C1 segment of cervical spinal cord (tissue), 14 donors: ENCODE measurements around the gene OBSCN.

Experiments used
- DNase-seq, 14 donors: peaks; one replicate each; lab custom pipeline; 2025; lab: John Stamatoyannopoulos, UW

The OBSCN gene

GRCh38 chr1:228366866-228367741, 159.3 kb downstream of the OBSCN start:
- no peak for DNase-seq

DNA sequence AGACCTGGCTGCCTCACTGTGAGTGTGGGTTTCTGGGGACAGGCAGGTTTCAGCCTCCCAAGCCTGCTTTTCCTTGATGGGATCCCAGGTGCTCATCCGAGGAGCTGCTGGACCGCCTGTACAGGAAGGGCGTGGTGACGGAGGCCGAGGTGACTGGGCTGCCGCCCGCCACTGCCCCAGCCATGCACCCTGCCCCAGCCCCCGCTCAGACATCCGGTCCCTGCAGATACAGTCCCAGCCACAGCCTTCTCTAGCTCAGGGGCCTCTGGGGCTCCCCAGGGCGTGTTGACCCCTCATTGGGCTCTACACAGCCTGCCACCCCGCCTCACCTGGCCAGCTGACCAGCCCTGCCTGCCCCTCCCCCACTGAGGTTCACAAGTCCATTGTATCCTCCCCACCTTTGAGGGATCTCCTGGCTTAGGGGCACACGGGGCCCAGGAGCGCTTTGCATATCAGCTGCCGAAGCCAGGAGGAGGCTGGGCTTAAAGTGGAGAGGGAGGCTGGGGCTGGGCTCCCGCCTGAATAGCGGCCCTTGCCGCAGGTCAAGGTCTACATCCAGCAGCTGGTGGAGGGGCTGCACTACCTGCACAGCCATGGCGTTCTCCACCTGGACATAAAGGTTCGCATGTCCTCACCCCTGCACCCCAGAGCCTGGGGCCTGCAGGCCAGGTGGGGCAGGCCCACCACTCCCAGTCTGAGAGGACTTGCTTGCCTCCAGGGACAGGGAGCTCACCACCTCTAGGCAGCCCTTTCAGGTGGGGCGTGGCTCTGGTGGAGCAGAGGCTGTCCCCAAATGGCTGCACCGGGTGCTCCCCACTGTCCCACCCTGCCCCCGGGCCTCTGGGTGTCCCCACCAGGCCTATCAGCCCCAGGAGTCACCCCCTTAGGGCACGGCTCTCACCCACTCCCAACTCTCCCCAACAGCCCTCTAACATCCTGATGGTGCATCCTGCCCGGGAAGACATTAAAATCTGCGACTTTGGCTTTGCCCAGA, 160.3 kb downstream of the OBSCN start:
- no peak for DNase-seq

GRCh38 chr1:228368801-228369607, 161.2 kb downstream of the OBSCN start:
- DNase-seq, result no peak

- DNase-seq, result no peak
Observed at GRCh38 chr1:228369608-228370438, 162.0 kb downstream of the OBSCN start.

DNA sequence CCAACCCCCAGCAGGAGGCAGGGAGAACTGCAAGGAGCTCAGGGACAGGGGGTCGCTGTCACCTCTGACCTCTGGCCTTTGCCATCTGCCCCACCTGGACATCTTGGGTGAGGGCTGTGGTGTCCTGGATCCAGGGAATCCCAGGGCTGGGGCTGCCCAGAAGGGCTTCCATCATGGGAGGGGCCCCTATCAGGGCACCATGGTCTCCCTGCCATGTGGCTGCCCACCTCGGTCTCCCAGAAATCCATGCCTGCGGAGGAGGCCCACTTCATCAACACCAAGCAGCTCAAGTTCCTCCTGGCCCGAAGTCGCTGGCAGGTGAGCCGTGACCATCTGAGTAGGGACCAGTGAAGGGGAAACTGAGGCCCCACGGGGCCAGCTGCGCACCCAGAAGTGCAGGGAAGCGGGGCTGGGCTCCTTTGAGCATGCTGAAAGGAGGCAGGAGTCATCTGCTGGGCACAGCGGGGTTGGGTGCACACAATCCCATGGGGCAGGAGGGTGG, 162.6 kb downstream of the OBSCN start:
- no peak for DNase-seq

DNA sequence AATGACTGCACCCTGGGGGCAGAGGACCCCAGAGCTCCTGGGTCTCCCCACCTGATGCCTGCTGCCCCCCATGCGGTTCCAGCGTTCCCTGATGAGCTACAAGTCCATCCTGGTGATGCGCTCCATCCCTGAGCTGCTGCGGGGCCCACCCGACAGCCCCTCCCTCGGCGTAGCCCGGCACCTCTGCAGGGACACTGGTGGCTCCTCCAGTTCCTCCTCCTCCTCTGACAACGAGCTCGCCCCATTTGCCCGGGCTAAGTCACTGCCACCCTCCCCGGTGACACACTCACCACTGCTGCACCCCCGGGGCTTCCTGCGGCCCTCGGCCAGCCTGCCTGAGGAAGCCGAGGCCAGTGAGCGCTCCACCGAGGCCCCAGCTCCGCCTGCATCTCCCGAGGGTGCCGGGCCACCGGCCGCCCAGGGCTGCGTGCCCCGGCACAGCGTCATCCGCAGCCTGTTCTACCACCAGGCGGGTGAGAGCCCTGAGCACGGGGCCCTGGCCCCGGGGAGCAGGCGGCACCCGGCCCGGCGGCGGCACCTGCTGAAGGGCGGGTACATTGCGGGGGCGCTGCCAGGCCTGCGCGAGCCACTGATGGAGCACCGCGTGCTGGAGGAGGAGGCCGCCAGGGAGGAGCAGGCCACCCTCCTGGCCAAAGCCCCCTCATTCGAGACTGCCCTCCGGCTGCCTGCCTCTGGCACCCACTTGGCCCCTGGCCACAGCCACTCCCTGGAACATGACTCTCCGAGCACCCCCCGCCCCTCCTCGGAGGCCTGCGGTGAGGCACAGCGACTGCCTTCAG, 163.3 kb downstream of the OBSCN start:
- DNase-seq, result no peak

DNA sequence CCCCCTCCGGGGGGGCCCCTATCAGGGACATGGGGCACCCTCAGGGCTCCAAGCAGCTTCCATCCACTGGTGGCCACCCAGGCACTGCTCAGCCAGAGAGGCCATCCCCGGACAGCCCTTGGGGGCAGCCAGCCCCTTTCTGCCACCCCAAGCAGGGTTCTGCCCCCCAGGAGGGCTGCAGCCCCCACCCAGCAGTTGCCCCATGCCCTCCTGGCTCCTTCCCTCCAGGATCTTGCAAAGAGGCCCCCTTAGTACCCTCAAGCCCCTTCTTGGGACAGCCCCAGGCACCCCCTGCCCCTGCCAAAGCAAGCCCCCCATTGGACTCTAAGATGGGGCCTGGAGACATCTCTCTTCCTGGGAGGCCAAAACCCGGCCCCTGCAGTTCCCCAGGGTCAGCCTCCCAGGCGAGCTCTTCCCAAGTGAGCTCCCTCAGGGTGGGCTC, 163.9 kb downstream of the OBSCN start:
- DNase-seq, result no peak

DNA sequence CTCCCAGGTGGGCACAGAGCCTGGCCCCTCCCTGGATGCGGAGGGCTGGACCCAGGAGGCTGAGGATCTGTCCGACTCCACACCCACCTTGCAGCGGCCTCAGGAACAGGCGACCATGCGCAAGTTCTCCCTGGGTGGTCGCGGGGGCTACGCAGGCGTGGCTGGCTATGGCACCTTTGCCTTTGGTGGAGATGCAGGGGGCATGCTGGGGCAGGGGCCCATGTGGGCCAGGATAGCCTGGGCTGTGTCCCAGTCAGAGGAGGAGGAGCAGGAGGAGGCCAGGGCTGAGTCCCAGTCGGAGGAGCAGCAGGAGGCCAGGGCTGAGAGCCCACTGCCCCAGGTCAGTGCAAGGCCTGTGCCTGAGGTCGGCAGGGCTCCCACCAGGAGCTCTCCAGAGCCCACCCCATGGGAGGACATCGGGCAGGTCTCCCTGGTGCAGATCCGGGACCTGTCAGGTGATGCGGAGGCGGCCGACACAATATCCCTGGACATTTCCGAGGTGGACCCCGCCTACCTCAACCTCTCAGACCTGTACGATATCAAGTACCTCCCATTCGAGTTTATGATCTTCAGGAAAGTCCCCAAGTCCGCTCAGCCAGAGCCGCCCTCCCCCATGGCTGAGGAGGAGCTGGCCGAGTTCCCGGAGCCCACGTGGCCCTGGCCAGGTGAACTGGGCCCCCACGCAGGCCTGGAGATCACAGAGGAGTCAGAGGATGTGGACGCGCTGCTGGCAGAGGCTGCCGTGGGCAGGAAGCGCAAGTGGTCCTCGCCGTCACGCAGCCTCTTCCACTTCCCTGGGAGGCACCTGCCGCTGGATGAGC, 164.5 kb downstream of the OBSCN start:
- no peak for DNase-seq

DNA sequence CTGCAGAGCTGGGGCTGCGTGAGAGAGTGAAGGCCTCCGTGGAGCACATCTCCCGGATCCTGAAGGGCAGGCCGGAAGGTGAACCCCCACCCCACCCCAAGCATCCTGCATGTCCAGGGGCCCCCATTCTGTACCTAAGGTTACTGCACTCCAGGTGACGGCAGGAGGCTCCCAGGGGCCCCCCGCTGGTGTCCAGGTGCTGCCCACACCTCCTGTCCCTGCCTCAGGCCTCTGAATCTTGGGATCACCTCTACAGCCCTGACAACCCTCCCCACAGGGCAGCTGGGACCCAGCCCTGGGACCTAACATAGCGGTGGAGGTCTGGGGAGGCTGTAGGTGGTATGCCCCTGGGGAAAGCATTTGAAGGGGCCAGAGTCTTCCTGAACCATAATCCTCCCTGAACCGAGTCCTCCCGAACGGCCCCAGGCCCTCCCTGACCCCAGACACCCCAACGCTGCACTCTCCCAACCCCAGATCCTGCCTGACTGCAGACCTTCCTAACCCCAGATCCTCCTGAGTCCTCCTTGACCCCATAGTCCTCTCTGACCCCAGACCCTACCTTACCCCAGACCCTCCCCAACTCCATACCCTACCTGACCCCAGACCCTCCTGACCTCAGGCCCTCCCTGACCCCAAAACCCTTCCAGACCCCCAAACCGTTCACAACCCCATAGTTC, 165.3 kb downstream of the OBSCN start:
- no peak for DNase-seq

DNA sequence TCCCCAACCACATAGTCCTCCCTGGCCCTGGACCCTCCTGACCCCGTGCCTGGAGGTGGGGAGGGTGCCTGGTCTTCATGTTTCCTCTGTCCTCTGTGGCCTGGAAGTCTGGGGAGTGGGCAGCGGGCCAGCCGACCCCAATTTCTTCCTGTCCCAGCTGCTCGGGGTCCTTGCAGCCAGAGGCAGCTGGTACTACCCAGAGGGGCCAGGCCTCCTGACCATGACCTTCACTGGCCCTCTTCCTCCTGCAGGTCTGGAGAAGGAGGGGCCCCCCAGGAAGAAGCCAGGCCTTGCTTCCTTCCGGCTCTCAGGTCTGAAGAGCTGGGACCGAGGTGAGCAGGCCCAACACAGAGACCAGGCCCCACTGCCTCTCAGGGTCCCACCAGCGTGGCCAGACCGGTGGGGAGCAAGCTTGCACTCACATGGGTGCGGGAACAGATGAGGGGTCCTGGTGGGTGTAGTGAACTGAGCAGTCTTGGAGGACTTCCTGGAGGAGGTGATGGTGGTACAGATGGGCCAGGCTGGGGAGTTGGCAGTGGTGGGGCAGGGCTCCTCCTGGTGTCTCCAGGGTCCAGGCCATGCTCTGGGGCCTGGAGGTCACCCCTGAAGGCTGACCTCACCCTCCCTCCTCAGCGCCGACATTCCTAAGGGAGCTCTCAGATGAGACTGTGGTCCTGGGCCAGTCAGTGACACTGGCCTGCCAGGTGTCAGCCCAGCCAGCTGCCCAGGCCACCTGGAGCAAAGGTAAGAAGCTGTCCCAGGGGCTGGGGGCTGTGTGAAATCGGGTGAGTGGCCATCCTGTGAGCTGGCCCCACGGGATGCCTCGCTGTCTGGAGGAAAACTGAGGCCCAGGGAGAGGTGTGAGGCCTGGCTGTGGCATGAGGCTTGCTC, 166.1 kb downstream of the OBSCN start:
- no peak for DNase-seq

- peak in 10 of 14 donors; percentile 11 to 77 (median 55) for DNase-seq
Observed at GRCh38 chr1:228374711-228375577, 167.1 kb downstream of the OBSCN start.

- DNase-seq, result no peak
Observed at GRCh38 chr1:228375578-228376261, 167.9 kb downstream of the OBSCN start.

- DNase-seq, result no peak
Observed at GRCh38 chr1:228376262-228376628, 168.4 kb downstream of the OBSCN start.

DNA sequence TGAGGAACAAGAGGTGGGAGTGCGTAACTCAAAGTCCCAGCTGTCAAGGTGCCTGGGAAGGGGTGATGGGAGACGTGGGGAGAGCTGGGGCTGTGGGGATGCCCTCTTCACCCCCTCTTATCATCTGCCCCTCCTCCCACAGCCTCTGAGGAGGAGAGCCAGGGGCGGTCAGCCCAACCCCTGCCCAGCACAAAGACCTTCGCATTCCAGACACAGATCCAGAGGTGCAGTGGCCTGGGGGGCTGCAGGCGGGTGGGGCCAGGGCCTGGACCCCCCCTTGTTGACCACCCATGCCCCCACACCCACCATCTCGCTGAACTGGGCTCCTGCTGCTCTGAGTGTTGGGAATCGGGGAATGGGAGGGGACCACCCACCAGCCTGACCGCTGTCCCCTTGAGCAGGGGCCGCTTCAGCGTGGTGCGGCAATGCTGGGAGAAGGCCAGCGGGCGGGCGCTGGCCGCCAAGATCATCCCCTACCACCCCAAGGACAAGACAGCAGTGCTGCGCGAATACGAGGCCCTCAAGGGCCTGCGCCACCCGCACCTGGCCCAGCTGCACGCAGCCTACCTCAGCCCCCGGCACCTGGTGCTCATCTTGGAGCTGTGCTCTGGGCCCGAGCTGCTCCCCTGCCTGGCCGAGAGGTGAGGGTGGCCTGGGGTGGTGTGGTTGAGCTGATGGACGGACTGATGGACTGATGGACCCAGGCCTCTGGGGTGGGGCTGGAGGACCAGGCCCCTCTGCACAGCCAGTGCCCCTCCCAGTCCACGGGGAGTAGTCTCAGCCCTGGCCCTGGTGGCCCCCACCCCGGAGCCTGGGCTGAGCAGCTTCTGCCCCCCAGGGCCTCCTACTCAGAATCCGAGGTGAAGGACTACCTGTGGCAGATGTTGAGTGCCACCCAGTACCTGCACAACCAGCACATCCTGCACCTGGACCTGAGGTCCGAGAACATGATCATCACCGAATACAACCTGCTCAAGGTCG, 169.1 kb downstream of the OBSCN start:
- no peak for DNase-seq
